Measurements from ENCODE around the gene C12orf57.

C12orf57 gene

GRCh38 chr12:6963016-6963731 is 19.4 kb downstream of the C12orf57 start:
- peak; percentile 89 for DNase-seq (ENCODE audit: low read depth)
- no peak for TF ChIP-seq CTCF (IDR thresholded peaks at IDR 0.05; ENCODE audit: control insufficient read depth, extremely low read depth, insufficient read depth)

GRCh38 chr12:6963791-6964413 is 20.1 kb downstream of the C12orf57 start:
- H3K4me3 ChIP-seq (ENCODE audit: low read depth, low read length): peak overlapping the region; percentile 84
- no peak for TF ChIP-seq CTCF (IDR thresholded peaks at IDR 0.05; ENCODE audit: control insufficient read depth, extremely low read depth, insufficient read depth)

More at GRCh38 chr12:6963016-6963731, 19.4 kb downstream of the C12orf57 start:
- H3K4me3 ChIP-seq (ENCODE audit: low read depth, low read length): peak overlapping the region; percentile 84

DNA sequence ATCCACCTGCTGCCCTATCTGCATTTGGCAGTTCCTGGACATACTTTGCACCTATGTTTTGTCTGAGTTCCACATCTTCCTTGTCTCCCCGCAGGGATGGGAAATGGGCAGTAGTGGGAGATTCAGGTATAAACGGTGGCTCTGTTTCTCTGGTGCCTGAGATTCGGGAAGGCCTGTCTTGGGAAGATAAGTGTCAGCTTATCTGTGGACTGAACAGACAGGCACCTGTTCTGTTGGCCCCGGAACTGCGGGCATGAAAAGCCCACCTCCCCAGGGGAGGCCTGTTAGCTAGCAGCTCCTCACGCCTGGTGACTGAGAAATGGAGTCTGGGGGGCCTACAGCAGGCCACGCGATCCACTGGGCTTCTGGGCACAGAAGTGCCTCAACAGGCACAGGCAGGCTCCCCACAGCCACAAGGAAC is 20.8 kb downstream of the C12orf57 start:
- H3K4me3 ChIP-seq (ENCODE audit: low read depth, low read length): peak overlapping the region; percentile 84
- no peak for TF ChIP-seq CTCF (IDR thresholded peaks at IDR 0.05; ENCODE audit: control insufficient read depth, extremely low read depth, insufficient read depth)
- DNase-seq (ENCODE audit: low read depth): no peak

More at GRCh38 chr12:6963791-6964413, 20.1 kb downstream of the C12orf57 start:
- no peak for DNase-seq (ENCODE audit: low read depth)

GRCh38 chr12:6965026-6965661 is 21.3 kb downstream of the C12orf57 start:
- H3K4me3 ChIP-seq (ENCODE audit: low read depth, low read length): peak overlapping the region; percentile 84
- peak; percentile 93 for DNase-seq (ENCODE audit: low read depth)

DNA sequence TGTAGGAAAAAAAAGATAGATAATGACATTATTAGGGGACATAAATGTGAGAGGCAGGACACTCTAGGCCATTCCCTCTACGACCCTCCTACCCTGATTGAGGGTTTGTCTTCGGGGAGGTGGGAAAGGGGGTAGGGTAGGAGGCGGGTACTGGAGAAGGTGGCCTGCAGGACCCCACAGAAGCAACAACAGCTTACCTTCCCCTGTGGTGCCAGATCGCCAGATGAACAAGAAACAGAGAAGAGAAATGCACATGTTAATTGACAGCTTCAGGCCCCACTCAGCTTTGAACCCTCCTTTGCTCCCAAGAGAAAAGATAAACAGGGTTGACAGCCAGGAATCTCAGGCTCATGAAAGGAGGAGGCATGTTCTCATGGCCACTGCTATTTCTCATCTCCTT is 21.9 kb downstream of the C12orf57 start:
- H3K4me3 ChIP-seq (ENCODE audit: low read depth, low read length): no peak overlapping the region
- no peak for TF ChIP-seq CTCF (IDR thresholded peaks at IDR 0.05; ENCODE audit: control insufficient read depth, extremely low read depth, insufficient read depth)
- DNase-seq (ENCODE audit: low read depth): no peak

More at GRCh38 chr12:6965026-6965661, 21.3 kb downstream of the C12orf57 start:
- TF ChIP-seq CTCF (IDR thresholded peaks at IDR 0.05; ENCODE audit: control insufficient read depth, extremely low read depth, insufficient read depth): peak; percentile 91

GRCh38 chr12:6966351-6966750 is 22.5 kb downstream of the C12orf57 start:
- DNase-seq (ENCODE audit: low read depth): no peak
- no peak for TF ChIP-seq CTCF (IDR thresholded peaks at IDR 0.05; ENCODE audit: control insufficient read depth, extremely low read depth, insufficient read depth)
- H3K4me3 ChIP-seq (ENCODE audit: low read depth, low read length): no peak overlapping the region
